ENCODE results near the gene TMEM184B.

DNA sequence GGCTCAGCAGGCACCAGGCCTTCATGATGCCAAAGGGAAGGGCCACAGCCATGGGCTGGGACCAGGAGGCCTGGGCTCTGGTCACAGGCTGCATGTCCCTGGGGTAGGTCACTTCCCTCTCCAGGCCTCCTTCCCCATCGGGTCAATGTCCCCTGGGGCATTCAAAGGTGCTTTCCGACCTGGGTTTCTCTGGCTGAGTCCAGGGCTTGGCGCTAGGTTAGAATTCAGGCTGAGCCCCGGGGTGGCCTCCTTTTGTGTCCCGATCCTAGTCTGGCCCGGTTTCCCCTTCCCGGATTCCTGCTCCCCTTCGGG is 58.9 kb downstream of the TMEM184B start:
- TF ChIP-seq SUZ12 (IDR thresholded peaks at IDR 0.05; ENCODE audit: extremely low read depth, insufficient read depth, insufficient read length) = no peak
- no peak for TF ChIP-seq YY1 (IDR thresholded peaks at IDR 0.05; ENCODE audit: insufficient read depth, insufficient read length)
- TF ChIP-seq ZNF274 (IDR thresholded peaks at IDR 0.05; ENCODE audit: low read depth, low read length) = no peak

Data from NT2/D1 (cell line).